ENCODE results near the gene CLDN20. TPM values are rescaled to one million over a fixed set of nuclear protein-coding genes. Genes with fewer than 3 reads are reported as not detected.
A peak's percentile ranks its signal among the peaks of the same experiment; 100 is the strongest.

The CLDN20 gene
- total and polyA plus RNA-seq, 2 of the 4 experiments (the other 2 are of a cell fraction), result not detected

- no peaks in the 10 kb centered on the region for H3K4me1 ChIP-seq (ENCODE audit: control insufficient read depth, insufficient read depth, low read length)
- H2BK120ac ChIP-seq (ENCODE audit: low read depth, low read length), result peak overlapping the region; percentile 26; the same call in 1 of the 2 replicates
- CTCF ChIA-PET, result interaction anchor here (0.5 to 1.0 kb wide), 5 partner anchors 11 to 1599 kb away, joined by 3 to 5 read pairs (median 3); no protein-coding TSS in a partner anchor
- no peak overlapping the region for H3K9ac ChIP-seq (ENCODE audit: low read depth, low read length)
- no peaks in the 10 kb centered on the region for H3K9me3 ChIP-seq (ENCODE audit: control insufficient read depth, insufficient read depth, low read length)
- in situ Hi-C loops (cut with MboI; ENCODE audit: low sequenced_read_pairs) (no loop called here), intact Hi-C loops (cut with micrococcal nuclease) (loop anchor here (5.0 kb wide), 1 partner anchor 639 kb away; no protein-coding TSS in a partner anchor), dilution Hi-C loops (cut with HindIII; ENCODE audit: low sequenced_read_pairs, unreplicated experiment) (no loop called here)
- H3K14ac ChIP-seq (replicated peaks; ENCODE audit: low read depth, low read length), result no peak overlapping the region
- peak overlapping the region; percentile 11; the same call in 1 of the 2 replicates for H4K91ac ChIP-seq (ENCODE audit: insufficient read depth, low read depth, low read length)
- H3K79me1 ChIP-seq (ENCODE audit: low read depth in 1 of 2, low read length in 2 of 2), result peaks cover 10 to 15% of the 10 kb centered on the region in 2 experiments; a peak in 3 of 4 replicates
- H3K36me3 ChIP-seq (ENCODE audit: control insufficient read depth, insufficient read depth, low read length), result no peaks in the 10 kb centered on the region
- H2BK15ac ChIP-seq (ENCODE audit: low read depth, low read length), result no peak overlapping the region
- H3K23ac ChIP-seq (ENCODE audit: low read depth, low read length), result no peak overlapping the region
- DNase-seq (no peak), ATAC-seq (ENCODE audit: low read depth) (no peak)
- H2AK5ac ChIP-seq (ENCODE audit: low read depth, low read length), result no peak overlapping the region; the same call in 1 of the 2 replicates
- H4K8ac ChIP-seq (ENCODE audit: low read depth in 2 of 2, low read length in 2 of 2), result 0 out of 4 replicates have a peak overlapping the region, but pooled peaks of 1 of the 2 experiments have one; percentile 37
- no peak overlapping the region for H2AFZ ChIP-seq (replicated peaks; ENCODE audit: low read length, poor library complexity)
- no peaks in the 10 kb centered on the region for H3K9me1 ChIP-seq (ENCODE audit: insufficient read depth, low read length)
- no peak overlapping the region for H3K27ac ChIP-seq (ENCODE audit: insufficient read depth, low read length)
- BruUV-seq (replicated peaks), result no TSS peak
- POLR2A ChIA-PET (ENCODE audit: unreplicated experiment), result no interaction called here
- no peak overlapping the region for H3K56ac ChIP-seq (ENCODE audit: extremely low read depth, insufficient read depth, low read length)
- H3K4me3 ChIP-seq (ENCODE audit: insufficient read depth, low read depth, low read length), result no peak overlapping the region
- H4K5ac ChIP-seq (ENCODE audit: low read depth, low read length), result no peak overlapping the region
- H3K18ac ChIP-seq (ENCODE audit: low read depth, low read length), result no peak overlapping the region
- H3K27me3 ChIP-seq (ENCODE audit: control insufficient read depth, insufficient read depth, low read length), result no peaks in the 10 kb centered on the region
- H2BK20ac ChIP-seq (ENCODE audit: low read depth, low read length), result no peak overlapping the region; the same call in 1 of the 2 replicates
- no peaks in the 10 kb centered on the region for H4K20me1 ChIP-seq (ENCODE audit: insufficient read depth, low read length)
- WGBS, 2 experiments (ENCODE audit: extremely low coverage in 2 of 2, insufficient read length in 1 of 2), result no CpG with 5 or more reads among the region's 1 CpG
- H2AK9ac ChIP-seq (replicated peaks; ENCODE audit: low read depth, low read length, poor library complexity), result no peak overlapping the region
- H3K4me2 ChIP-seq (ENCODE audit: low read depth, low read length), result no peak overlapping the region
- H3K4ac ChIP-seq (ENCODE audit: low read depth, low read length), result no peak overlapping the region
- TF ChIP-seq SMC3 (IDR thresholded peaks at IDR 0.05; ENCODE audit: low read depth, low read length) (no peak), CEBPB (IDR thresholded peaks at IDR 0.05; ENCODE audit: low read depth, low read length) (no peak), MAZ (IDR thresholded peaks at IDR 0.05; ENCODE audit: borderline replicate concordance, low read depth, low read length) (no peak), RFX5 (IDR thresholded peaks at IDR 0.05; ENCODE audit: low read depth, low read length) (no peak), NFE2L2 (IDR thresholded peaks at IDR 0.05; ENCODE audit: low read depth, low read length) (no peak), USF2 (IDR thresholded peaks at IDR 0.05; ENCODE audit: low read depth, low read length) (no peak), CHD1 (IDR thresholded peaks at IDR 0.05; ENCODE audit: low read depth, low read length) (no peak), FOS (IDR thresholded peaks at IDR 0.05; ENCODE audit: low read depth, low read length) (no peak)
- TF ChIP-seq, protein P1, sequence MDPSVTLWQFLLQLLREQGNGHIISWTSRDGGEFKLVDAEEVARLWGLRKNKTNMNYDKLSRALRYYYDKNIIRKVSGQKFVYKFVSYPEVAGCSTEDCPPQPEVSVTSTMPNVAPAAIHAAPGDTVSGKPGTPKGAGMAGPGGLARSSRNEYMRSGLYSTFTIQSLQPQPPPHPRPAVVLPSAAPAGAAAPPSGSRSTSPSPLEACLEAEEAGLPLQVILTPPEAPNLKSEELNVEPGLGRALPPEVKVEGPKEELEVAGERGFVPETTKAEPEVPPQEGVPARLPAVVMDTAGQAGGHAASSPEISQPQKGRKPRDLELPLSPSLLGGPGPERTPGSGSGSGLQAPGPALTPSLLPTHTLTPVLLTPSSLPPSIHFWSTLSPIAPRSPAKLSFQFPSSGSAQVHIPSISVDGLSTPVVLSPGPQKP (IDR thresholded peaks at IDR 0.05; ENCODE audit: borderline replicate concordance, low read depth, low read length), result no peak
- TF ChIP-seq, protein P2, sequence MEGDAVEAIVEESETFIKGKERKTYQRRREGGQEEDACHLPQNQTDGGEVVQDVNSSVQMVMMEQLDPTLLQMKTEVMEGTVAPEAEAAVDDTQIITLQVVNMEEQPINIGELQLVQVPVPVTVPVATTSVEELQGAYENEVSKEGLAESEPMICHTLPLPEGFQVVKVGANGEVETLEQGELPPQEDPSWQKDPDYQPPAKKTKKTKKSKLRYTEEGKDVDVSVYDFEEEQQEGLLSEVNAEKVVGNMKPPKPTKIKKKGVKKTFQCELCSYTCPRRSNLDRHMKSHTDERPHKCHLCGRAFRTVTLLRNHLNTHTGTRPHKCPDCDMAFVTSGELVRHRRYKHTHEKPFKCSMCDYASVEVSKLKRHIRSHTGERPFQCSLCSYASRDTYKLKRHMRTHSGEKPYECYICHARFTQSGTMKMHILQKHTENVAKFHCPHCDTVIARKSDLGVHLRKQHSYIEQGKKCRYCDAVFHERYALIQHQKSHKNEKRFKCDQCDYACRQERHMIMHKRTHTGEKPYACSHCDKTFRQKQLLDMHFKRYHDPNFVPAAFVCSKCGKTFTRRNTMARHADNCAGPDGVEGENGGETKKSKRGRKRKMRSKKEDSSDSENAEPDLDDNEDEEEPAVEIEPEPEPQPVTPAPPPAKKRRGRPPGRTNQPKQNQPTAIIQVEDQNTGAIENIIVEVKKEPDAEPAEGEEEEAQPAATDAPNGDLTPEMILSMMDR (conservative IDR thresholded peaks at IDR 0.05; ENCODE audit: low read depth, low read length), result no peak
- no peak overlapping the region for H2BK5ac ChIP-seq (ENCODE audit: low read depth, low read length, poor library complexity, severe bottlenecking)
Measured at GRCh38 chr6:155316419-155316818, 52.6 kb downstream of the CLDN20 start.

Measured in IMR-90 (cell line).